M059J (cell line): ENCODE data around the gene MYO1E. TPM values are rescaled to one million over a fixed set of nuclear protein-coding genes. Genes with fewer than 3 reads are reported as not detected.

Experiments used
- DNase-seq: peaks from one replicate; pipeline ENCODE4 v3.0.0-alpha.2; 2012; ENCODE audit warnings: low read depth
- total RNA-seq: library from RNA; depleted of rRNA; stranded (reverse); fragments of >200 nt; shearing (Covaris generic); gene quantifications from 2 replicates; pipeline ENCODE4 v1.2.3, GENCODE V29; 2014

MYO1E gene
- total RNA-seq, 1 experiment from 2014 or later, result 131 TPM

- no peak for DNase-seq
These were observed 51.5 kb downstream of the MYO1E start for GRCh38 chr15:59321000-59321689.

- peak; percentile 69 for DNase-seq
These were observed 55.5 kb downstream of the MYO1E start for GRCh38 chr15:59317211-59317610.

- peak; percentile 96 for DNase-seq
These were observed 56.7 kb downstream of the MYO1E start for GRCh38 chr15:59315914-59316451.

GRCh38 chr15:59313641-59314332, 58.9 kb downstream of the MYO1E start:
- DNase-seq, result peak; percentile 72

- no peak for DNase-seq
These were observed 60.5 kb downstream of the MYO1E start for GRCh38 chr15:59312205-59312604.

- no peak for DNase-seq
These were observed 61.5 kb downstream of the MYO1E start for GRCh38 chr15:59311195-59311594.

- DNase-seq, result no peak
These were observed 63.3 kb downstream of the MYO1E start for GRCh38 chr15:59309405-59309804.

GRCh38 chr15:59307165-59307537, 65.5 kb downstream of the MYO1E start:
- no peak for DNase-seq

- DNase-seq, result peak; percentile 69
These were observed 66.0 kb downstream of the MYO1E start for GRCh38 chr15:59306520-59307164.

GRCh38 chr15:59304807-59305206, 67.9 kb downstream of the MYO1E start:
- DNase-seq, result no peak

GRCh38 chr15:59304034-59304795, 68.5 kb downstream of the MYO1E start:
- DNase-seq, result peak; percentile 87

GRCh38 chr15:59303633-59304032, 69.0 kb downstream of the MYO1E start:
- no peak for DNase-seq

- no peak for DNase-seq
These were observed 69.5 kb downstream of the MYO1E start for GRCh38 chr15:59303136-59303535.

- no peak for DNase-seq
These were observed 71.1 kb downstream of the MYO1E start for GRCh38 chr15:59301527-59301926.

- no peak for DNase-seq
These were observed 72.0 kb downstream of the MYO1E start for GRCh38 chr15:59300618-59301139.

- DNase-seq, result peak; percentile 99
These were observed 72.6 kb downstream of the MYO1E start for GRCh38 chr15:59299929-59300617.

- DNase-seq, result no peak
These were observed 73.8 kb downstream of the MYO1E start for GRCh38 chr15:59298854-59299250.

- peak; percentile 86 for DNase-seq
These were observed 74.3 kb downstream of the MYO1E start for GRCh38 chr15:59298225-59298853.

GRCh38 chr15:59296181-59296617, 76.5 kb downstream of the MYO1E start:
- peak; percentile 97 for DNase-seq

GRCh38 chr15:59295261-59296001, 77.2 kb downstream of the MYO1E start:
- peak; percentile 81 for DNase-seq
